ENCODE data around the gene MRPL24. TPM values are rescaled to one million over a fixed set of nuclear protein-coding genes. Genes with fewer than 3 reads are reported as not detected.
A peak's percentile ranks its signal among the peaks of the same experiment; 100 is the strongest.

The MRPL24 gene
- total RNA-seq, 1 donor from 2014 or later, result 92.1 TPM

DNA sequence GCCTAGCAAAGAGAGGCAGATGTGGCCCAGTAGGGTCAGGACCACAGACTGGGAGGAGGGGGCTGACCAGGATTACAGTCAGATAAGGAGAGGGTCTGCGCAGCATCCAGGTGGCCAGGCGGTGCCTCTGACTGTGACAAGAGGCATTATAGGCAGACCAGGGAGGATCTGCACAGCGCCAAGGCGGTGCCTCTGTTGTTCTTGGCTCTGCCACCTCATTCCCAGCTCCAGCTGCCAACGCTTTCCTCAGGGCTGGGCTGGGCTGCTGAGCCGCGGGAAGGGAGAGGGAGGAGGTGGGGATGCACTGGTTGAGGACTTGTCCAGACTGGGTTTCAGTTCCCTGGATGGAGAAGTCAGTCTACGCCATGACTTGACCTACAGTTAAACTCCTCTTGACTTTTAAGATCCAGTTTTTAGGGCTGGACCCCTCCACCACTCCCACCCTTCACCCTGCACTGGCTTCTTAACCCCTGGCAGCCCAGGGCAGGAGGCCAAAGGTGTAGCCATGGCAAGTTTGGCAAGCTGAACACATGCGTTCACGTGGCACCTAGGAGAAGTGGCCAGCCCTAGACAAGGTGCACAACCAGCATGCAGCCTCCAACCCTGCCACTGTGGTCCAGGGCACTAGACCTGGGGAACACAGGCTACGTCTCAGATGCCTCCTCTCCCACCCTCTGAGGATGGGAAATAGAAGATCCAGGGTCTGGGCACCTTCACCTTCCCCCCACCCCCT lies 31.0 kb downstream of the MRPL24 start:
- Histone ChIP-seq H3K9me3 (replicated peaks) (no peaks in the 10 kb centered on the region), H3K27ac (replicated peaks) (peak overlapping the region; percentile 52), H3K27me3 (ENCODE audit: low read depth) (peaks cover 19% of the 10 kb centered on the region), H3K36me3 (no peaks in the 10 kb centered on the region), H3K4me3 (no peak overlapping the region), H3K4me1 (peaks cover 35% of the 10 kb centered on the region)
- DNase-seq, result peak; percentile 58
- TF ChIP-seq CTCF (IDR thresholded peaks at IDR 0.05; ENCODE audit: borderline replicate concordance), result no peak
- intact Hi-C loops (cut with micrococcal nuclease), result no loop called here

DNA sequence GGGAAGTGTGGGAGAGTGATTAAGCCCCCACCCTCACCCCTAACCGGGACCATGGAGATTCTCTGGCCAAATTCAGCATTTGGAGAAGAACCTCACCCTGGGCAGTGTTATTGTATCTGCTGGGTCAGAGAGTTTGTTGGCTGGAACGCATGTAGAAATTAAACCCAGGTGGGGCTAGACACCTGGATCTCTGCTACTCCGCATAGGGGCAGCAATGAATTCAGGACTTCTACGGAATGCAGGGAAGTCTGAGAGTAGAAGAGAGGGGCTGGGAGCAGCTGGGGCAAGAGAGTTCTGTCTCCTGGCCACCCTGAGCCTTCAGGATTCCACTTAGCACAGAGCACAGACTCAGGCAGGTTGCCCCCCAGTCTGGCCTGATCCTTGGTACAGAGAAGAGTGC lies 31.9 kb downstream of the MRPL24 start:
- H3K4me3 ChIP-seq, result no peak overlapping the region
- H3K27me3 ChIP-seq (ENCODE audit: low read depth), result peaks cover 28% of the 10 kb centered on the region
- no peaks in the 10 kb centered on the region for H3K36me3 ChIP-seq
- no peaks in the 10 kb centered on the region for H3K9me3 ChIP-seq (replicated peaks)
- H3K27ac ChIP-seq (replicated peaks), result peak overlapping the region; percentile 52
- intact Hi-C loops (cut with micrococcal nuclease), result no loop called here
- no peak for DNase-seq
- TF ChIP-seq CTCF (IDR thresholded peaks at IDR 0.05; ENCODE audit: borderline replicate concordance), result no peak
- H3K4me1 ChIP-seq, result peaks cover 42% of the 10 kb centered on the region

DNA sequence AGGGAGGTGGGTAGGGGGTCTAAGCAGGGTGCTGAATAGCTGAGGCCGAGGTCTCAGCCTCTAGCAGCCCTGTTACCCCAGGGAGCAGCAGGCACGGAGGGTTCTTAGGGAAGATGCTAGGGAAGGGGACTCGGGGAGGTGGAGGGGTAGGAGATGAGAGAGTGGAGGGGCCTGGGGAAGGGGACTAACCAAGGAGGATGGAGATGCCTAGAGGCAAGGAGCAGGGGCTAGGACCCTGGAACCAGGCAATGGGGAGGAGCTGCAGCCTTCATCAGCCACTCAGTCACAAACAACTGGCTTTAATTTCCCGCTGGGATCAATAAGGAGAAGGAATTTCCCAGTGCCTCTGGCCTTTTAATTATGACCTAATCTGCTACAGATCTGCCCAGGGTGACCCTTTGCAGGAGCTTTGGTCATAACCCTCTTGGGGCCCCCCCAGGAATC lies 32.6 kb downstream of the MRPL24 start:
- Histone ChIP-seq H3K9me3 (replicated peaks) (no peaks in the 10 kb centered on the region), H3K27ac (replicated peaks) (peak overlapping the region; percentile 73), H3K4me1 (peaks cover 42% of the 10 kb centered on the region), H3K36me3 (no peaks in the 10 kb centered on the region), H3K4me3 (no peak overlapping the region), H3K27me3 (ENCODE audit: low read depth) (peaks cover 36% of the 10 kb centered on the region)
- intact Hi-C loops (cut with micrococcal nuclease), result no loop called here
- TF ChIP-seq CTCF (IDR thresholded peaks at IDR 0.05; ENCODE audit: borderline replicate concordance), result no peak
- no peak for DNase-seq

DNA sequence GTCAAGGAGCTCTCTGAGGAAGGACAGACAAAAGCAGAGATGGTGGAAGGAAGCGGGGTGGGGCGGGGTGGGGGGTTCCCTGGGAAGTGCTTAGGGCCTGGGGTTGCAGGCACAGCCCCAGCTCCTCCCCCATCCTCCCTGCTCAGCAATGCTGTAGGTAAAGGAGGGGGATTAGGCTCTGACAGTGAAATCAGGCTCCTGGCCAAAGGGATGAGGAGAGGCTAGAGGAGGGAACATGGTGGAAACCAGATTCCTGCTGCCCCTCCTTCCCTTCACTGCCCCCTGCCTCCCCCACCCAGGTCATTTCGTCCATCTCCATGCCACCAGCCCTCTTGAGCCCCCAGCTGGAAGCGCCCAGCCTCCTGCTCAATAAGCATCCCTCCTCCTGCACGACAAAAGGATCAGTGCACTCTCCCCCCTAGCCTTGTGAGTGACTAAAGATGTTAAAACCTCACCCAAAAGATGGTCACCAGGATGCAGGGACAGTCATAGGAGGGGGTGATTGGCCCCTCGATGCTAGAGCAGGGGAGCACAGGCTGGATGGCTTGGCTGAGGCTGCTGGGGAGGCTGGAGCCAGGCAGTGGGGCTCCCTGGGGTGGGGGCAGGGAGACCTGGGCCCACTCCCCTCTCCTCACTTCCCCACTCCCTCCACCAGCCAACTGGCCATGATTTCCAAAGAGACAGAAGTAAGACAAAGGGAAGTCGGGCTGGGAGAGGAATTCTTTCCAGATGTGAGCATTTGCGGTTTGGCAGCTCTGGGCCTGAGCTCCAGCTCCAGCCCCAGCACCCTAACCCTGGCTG lies 33.3 kb downstream of the MRPL24 start:
- intact Hi-C loops (cut with micrococcal nuclease), result no loop called here
- DNase-seq, result no peak
- Histone ChIP-seq H3K27ac (replicated peaks) (peak overlapping the region; percentile 73), H3K9me3 (replicated peaks) (no peaks in the 10 kb centered on the region), H3K36me3 (no peaks in the 10 kb centered on the region), H3K27me3 (ENCODE audit: low read depth) (peaks cover 42% of the 10 kb centered on the region), H3K4me1 (peaks cover 42% of the 10 kb centered on the region), H3K4me3 (no peak overlapping the region)
- TF ChIP-seq CTCF (IDR thresholded peaks at IDR 0.05; ENCODE audit: borderline replicate concordance), result no peak

GRCh38 chr1:156706657-156707416 lies 34.1 kb downstream of the MRPL24 start:
- H3K27me3 ChIP-seq (ENCODE audit: low read depth), result peaks cover 50% of the 10 kb centered on the region
- no peak for TF ChIP-seq CTCF (IDR thresholded peaks at IDR 0.05; ENCODE audit: borderline replicate concordance)
- peak overlapping the region; percentile 66 for H3K4me3 ChIP-seq
- H3K36me3 ChIP-seq, result no peaks in the 10 kb centered on the region
- peak overlapping the region; percentile 73 for H3K27ac ChIP-seq (replicated peaks)
- intact Hi-C loops (cut with micrococcal nuclease), result no loop called here
- peaks cover 42% of the 10 kb centered on the region for H3K4me1 ChIP-seq
- peak; percentile 74 for DNase-seq
- no peaks in the 10 kb centered on the region for H3K9me3 ChIP-seq (replicated peaks)
